IMR-90 (cell line): Measurements from ENCODE around the gene TMEM271.

Experiments
- MAFK ChIP-seq: IDR thresholded peaks from 2 replicates; pipeline ENCODE4 v1.6.1; 2012; ENCODE audit warnings: low read depth, low read length, improper control_type of control experiment
- POLR2A ChIP-seq: IDR thresholded peaks from 2 replicates; pipeline ENCODE4 v1.6.1; 2012; ENCODE audit warnings: mild to moderate bottlenecking, low read depth, low read length
- RAD21 ChIP-seq: IDR thresholded peaks from 2 replicates; pipeline ENCODE4 v1.6.1; 2012; ENCODE audit warnings: low read length, improper control_type of control experiment
- RCOR1 ChIP-seq: IDR thresholded peaks from 2 replicates; pipeline ENCODE4 v1.6.1; 2012; ENCODE audit warnings: mild to moderate bottlenecking, low read length, improper control_type of control experiment; ENCODE audit not compliant: insufficient replicate concordance
- RFX5 ChIP-seq: IDR thresholded peaks from 2 replicates; pipeline ENCODE4 v1.8.0; 2012; ENCODE audit warnings: low read depth, mild to moderate bottlenecking, low read length, moderate library complexity
- USF2 ChIP-seq: fragments of 150-350 bp; IDR thresholded peaks from 2 replicates; pipeline ENCODE4 v1.6.1; 2017; ENCODE audit warnings: mild to moderate bottlenecking, antibody characterized with exemption, low read length, low read depth
- TF ChIP-seq, protein P1 (sequence below): conservative IDR thresholded peaks from 2 replicates; pipeline ENCODE4 v1.5.1; 2012; ENCODE audit warnings: mild to moderate bottlenecking, low read depth, low read length, improper control_type of control experiment
- TF ChIP-seq, protein P2 (sequence below): fragments of 150-350 bp; IDR thresholded peaks from 2 replicates; pipeline ENCODE4 v1.6.1; 2016; ENCODE audit warnings: low read depth, mild to moderate bottlenecking, low read length, moderate library complexity, borderline replicate concordance

DNA sequence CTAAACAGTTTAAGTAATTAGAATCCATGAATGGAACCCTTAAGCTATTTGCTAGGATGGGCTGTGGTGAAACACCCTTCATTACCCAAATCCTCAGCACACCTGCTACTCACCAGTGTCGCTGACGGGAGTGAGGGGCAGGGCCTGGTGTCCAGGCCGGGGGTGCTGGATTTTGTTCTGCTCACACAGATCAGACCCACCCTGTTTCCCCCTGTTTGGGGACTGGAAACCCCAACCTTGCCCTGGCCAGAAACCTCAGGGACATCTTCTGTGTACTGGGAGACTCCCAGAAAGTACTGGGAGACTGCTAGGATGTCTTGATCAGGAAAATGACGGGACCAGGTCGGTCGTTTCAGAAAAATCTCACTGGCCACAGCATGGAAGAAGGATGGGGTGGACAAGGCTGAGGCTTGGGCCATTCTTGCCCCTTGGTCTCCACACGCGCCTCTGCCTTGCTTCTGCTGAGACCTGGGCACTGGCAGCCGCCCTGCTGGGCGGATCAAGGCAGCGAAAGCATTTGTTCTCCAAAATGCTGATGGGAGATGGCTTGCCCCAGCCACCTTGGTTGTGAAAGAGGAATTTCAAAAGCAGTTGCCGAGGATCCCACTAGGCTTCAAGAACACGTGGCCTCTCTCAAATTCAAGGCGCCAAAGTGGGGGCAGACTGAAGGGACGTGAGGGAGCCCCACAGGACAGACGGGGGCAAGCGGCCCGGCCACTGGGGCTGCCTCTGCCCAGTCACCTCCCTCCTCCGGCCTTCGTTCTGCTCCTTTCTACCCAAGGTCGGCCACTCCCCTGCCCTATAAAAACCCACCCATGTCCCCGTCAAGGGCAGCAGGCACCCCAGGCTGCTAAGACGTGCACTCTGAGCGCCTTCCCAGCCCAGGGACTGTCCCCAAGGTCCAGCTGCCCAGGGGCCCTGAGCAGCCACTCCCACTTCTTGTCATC, 25.8 kb upstream of the TMEM271 start:
- TF ChIP-seq, protein P1, sequence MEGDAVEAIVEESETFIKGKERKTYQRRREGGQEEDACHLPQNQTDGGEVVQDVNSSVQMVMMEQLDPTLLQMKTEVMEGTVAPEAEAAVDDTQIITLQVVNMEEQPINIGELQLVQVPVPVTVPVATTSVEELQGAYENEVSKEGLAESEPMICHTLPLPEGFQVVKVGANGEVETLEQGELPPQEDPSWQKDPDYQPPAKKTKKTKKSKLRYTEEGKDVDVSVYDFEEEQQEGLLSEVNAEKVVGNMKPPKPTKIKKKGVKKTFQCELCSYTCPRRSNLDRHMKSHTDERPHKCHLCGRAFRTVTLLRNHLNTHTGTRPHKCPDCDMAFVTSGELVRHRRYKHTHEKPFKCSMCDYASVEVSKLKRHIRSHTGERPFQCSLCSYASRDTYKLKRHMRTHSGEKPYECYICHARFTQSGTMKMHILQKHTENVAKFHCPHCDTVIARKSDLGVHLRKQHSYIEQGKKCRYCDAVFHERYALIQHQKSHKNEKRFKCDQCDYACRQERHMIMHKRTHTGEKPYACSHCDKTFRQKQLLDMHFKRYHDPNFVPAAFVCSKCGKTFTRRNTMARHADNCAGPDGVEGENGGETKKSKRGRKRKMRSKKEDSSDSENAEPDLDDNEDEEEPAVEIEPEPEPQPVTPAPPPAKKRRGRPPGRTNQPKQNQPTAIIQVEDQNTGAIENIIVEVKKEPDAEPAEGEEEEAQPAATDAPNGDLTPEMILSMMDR, result no peak
- TF ChIP-seq RFX5 (no peak), RAD21 (no peak), POLR2A (no peak), USF2 (no peak), RCOR1 (no peak), MAFK (no peak)
- TF ChIP-seq, protein P2, sequence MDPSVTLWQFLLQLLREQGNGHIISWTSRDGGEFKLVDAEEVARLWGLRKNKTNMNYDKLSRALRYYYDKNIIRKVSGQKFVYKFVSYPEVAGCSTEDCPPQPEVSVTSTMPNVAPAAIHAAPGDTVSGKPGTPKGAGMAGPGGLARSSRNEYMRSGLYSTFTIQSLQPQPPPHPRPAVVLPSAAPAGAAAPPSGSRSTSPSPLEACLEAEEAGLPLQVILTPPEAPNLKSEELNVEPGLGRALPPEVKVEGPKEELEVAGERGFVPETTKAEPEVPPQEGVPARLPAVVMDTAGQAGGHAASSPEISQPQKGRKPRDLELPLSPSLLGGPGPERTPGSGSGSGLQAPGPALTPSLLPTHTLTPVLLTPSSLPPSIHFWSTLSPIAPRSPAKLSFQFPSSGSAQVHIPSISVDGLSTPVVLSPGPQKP, result no peak
